B cell (primary cell): Measurements from ENCODE around the gene CDRT4. TPM values are rescaled to one million over a fixed set of nuclear protein-coding genes. Genes with fewer than 3 reads are reported as not detected.

Experiments
- ATAC-seq: fragments of 200-7000 bp; cut with Tn5 transposase; one replicate; pipeline ENCODE4 v1.10.0; 2021; ENCODE audit warnings: low read depth, mild to moderate bottlenecking, moderate number of reproducible peaks, moderate library complexity
- CTCF ChIA-PET: fragments of 350-600 bp; sonication (Branson Sonifier 250); formaldehyde crosslinking; loops from one replicate; lab custom pipeline; 2021; ENCODE audit warnings: antibody characterized with exemption, inconsistent platforms; lab: Charles Lee
- POLR2A ChIA-PET: fragments of 350-600 bp; sonication (Branson Sonifier 250); formaldehyde crosslinking; loops from one replicate; lab custom pipeline; 2021; ENCODE audit warnings: antibody characterized with exemption; lab: Charles Lee
- DNase-seq: peaks from one replicate; pipeline ENCODE4 v3.0.0; 2013
- H2AFZ ChIP-seq: 2 replicates; pipeline ENCODE4 v1.6.1; 2012; ENCODE audit warnings: mild to moderate bottlenecking, low read depth, low read length; ENCODE audit not compliant: insufficient read depth, poor library complexity, severe bottlenecking
- H3K27ac ChIP-seq, 2 donors: 1 replicate in 1 of 2; 2 replicates in 1 of 2; pipeline ENCODE4 v1.5.1; 2012 to 2013; ENCODE audit warnings: low read length in 2 of 2, mild to moderate bottlenecking in 2 of 2, moderate library complexity in 1 of 2
- H3K27me3 ChIP-seq, 4 experiments: fragments of 200-600 bp in 1 of 4; sonication (generic) in 1 of 4; replicated peaks in 1 of 4; 1 replicate in 2 of 4; 2 replicates in 2 of 4; pipeline versions ENCODE4 v1.6.1 to v1.7.0; 2013 to 2016; ENCODE audit warnings: low read length in 3 of 4, mild to moderate bottlenecking in 2 of 4, mixed read lengths in 1 of 4, moderate library complexity in 1 of 4; ENCODE audit not compliant: insufficient read depth in 4 of 4, control insufficient read depth in 3 of 4; ENCODE audit errors: control extremely low read depth in 1 of 4
- H3K36me3 ChIP-seq, 2 experiments: replicated peaks in 1 of 2; 1 replicate in 1 of 2; 2 replicates in 1 of 2; pipeline versions ENCODE4 v1.6.1 to v1.7.1; 2013; ENCODE audit warnings: low read length in 1 of 2; ENCODE audit not compliant: insufficient read depth in 2 of 2, control insufficient read depth in 1 of 2; ENCODE audit errors: control extremely low read depth in 1 of 2, extremely low read depth in 1 of 2
- H3K4me1 ChIP-seq, 2 donors: fragments of 200-600 bp in 1 of 2; sonication (generic) in 1 of 2; 1 replicate in 1 of 2; 2 replicates in 1 of 2; pipeline versions ENCODE4 v1.5.1 to v1.6.1; 2013 to 2017; ENCODE audit warnings: low read length in 2 of 2; ENCODE audit not compliant: control insufficient read depth in 2 of 2, insufficient read depth in 2 of 2
- H3K4me2 ChIP-seq: replicated peaks from 2 replicates; pipeline ENCODE3; 2012; ENCODE audit warnings: mild to moderate bottlenecking, low read depth, low read length; ENCODE audit not compliant: poor library complexity, severe bottlenecking
- H3K4me3 ChIP-seq, 5 experiments: fragments of 200-600 bp in 1 of 5; sonication (generic) in 1 of 5; 1 replicate in 3 of 5; 2 replicates in 2 of 5; pipeline versions ENCODE4 v1.5.1 to v1.7.0; 2011 to 2016; ENCODE audit warnings: low read length in 4 of 5, mild to moderate bottlenecking in 4 of 5, low read depth in 2 of 5, control low read depth in 1 of 5, moderate library complexity in 1 of 5; ENCODE audit not compliant: insufficient read depth in 1 of 5; ENCODE audit errors: control extremely low read depth in 1 of 5, extremely low read depth in 1 of 5
- H3K79me2 ChIP-seq: fragments of 200-600 bp; sonication (generic); one replicate; pipeline ENCODE4 v1.6.0; 2016; ENCODE audit warnings: low read length; ENCODE audit not compliant: control insufficient read depth, insufficient read depth
- H3K9ac ChIP-seq: fragments of 200-600 bp; sonication (generic); 2 replicates; pipeline ENCODE4 v1.6.1; 2017; ENCODE audit warnings: mild to moderate bottlenecking, low read length, moderate library complexity
- H3K9me3 ChIP-seq, 3 donors: one replicate each; pipeline versions ENCODE4 v1.6.1 to v1.7.1; 2013; ENCODE audit warnings: low read length in 2 of 3; ENCODE audit not compliant: control insufficient read depth in 2 of 3, insufficient read depth in 1 of 3; ENCODE audit errors: control extremely low read depth in 1 of 3
- H4K20me1 ChIP-seq: 2 replicates; pipeline ENCODE4 v1.6.0; 2012; ENCODE audit warnings: mild to moderate bottlenecking, low read length; ENCODE audit not compliant: insufficient read depth, control insufficient read depth, poor library complexity, severe bottlenecking
- H3K27ac Mint-ChIP-seq: one replicate; pipeline ENCODE4 v1.8.0; 2021; ENCODE audit warnings: mixed read lengths
- H3K27me3 Mint-ChIP-seq: one replicate; pipeline ENCODE4 v1.8.0; 2021; ENCODE audit warnings: mixed read lengths
- H3K4me1 Mint-ChIP-seq: one replicate; pipeline ENCODE4 v1.8.0; 2021; ENCODE audit warnings: mixed read lengths
- H3K4me3 Mint-ChIP-seq: one replicate; pipeline ENCODE4 v1.8.0; 2021; ENCODE audit warnings: mixed read lengths
- H3K9me3 Mint-ChIP-seq: one replicate; pipeline ENCODE4 v1.8.0; 2022; ENCODE audit warnings: mixed read lengths; ENCODE audit not compliant: insufficient read depth
- EZH2 ChIP-seq: IDR thresholded peaks from 2 replicates; pipeline ENCODE4 v1.6.1; 2012; ENCODE audit warnings: borderline replicate concordance, low read depth, mild to moderate bottlenecking, moderate library complexity, low read length; ENCODE audit not compliant: insufficient read depth, poor library complexity, severe bottlenecking
- WGBS: methylation state at CpG from one replicate; pipeline ENCODE4 v1.1.5; 2013; ENCODE audit warnings: missing lambda C conversion rate; ENCODE audit not compliant: insufficient coverage; 5-methylcytosine and 5-hydroxymethylcytosine counted together
- intact Hi-C: fragments of 100-400 bp; cut with micrococcal nuclease; formaldehyde crosslinking; loops from one replicate; pipeline ENCODE4 v1.10.0; 2022
- polyA plus RNA-seq: library from polyadenylated mRNA; depleted of rRNA; stranded (reverse); fragments of >200 nt; gene quantifications from 2 replicates; pipeline ENCODE4 v1.2.3, GENCODE V29; 2012
- total RNA-seq, 2 donors: library from RNA; stranded (reverse); fragments of 120-200 nt in 1 of 2; gene quantifications; 1 replicate in 1 of 2; 2 replicates in 1 of 2; pipeline versions ENCODE4 v1.2.3 to v1.2.4, GENCODE V29; 2013 to 2022
- TF ChIP-seq, protein P1 (sequence below): fragments of 200-600 bp; IDR thresholded peaks from one replicate; pipeline ENCODE4 v1.8.0; 2022; ENCODE audit warnings: antibody characterized with exemption, mild to moderate bottlenecking

CDRT4 gene
- total and polyA plus RNA-seq, 2 donors (not counting 1 experiment from before 2014, with no cell fraction given): 11.6 to 23.0 TPM

DNA sequence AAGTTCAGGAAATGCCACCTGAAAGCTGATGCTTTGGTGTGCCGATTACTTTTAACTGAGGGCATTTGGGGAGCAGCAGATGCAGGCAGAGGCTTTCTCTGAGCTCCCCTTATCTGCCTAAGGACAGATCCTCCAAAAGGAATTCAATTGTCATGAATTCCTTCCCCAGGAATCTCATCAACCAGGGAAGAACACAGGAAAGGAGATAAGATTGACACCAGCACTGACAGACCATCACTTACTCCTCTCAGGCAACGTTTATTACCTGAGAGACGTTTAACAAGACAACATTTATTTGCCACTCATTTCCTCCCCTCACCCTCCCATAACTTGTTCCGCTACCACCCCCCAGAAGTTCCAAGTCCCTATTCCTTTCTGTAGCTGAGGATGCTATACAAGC, 17.6 kb upstream of the CDRT4 start:
- Histone ChIP-seq H3K27me3 (no peaks in the 10 kb centered on the region), H3K4me2 (no peak overlapping the region), H4K20me1 (no peaks in the 10 kb centered on the region), H3K27ac (no peak overlapping the region), H3K4me1 (no peaks in the 10 kb centered on the region), H3K9ac (no peak overlapping the region), H2AFZ (no peak overlapping the region), H3K36me3 (no peaks in the 10 kb centered on the region), H3K79me2 (no peaks in the 10 kb centered on the region), H3K4me3 (no peak overlapping the region), H3K9me3 (no peaks in the 10 kb centered on the region)
- ATAC-seq (no peak), DNase-seq (no peak)
- intact Hi-C loops: no loop called here
- 81% methylated on average over 4 of the region's 4 CpGs for WGBS
- Mint-ChIP-seq H3K27me3 (no peaks in the 10 kb centered on the region), H3K9me3 (no peaks in the 10 kb centered on the region), H3K4me3 (no peak overlapping the region), H3K27ac (no peak overlapping the region), H3K4me1 (no peaks in the 10 kb centered on the region)
- ChIA-PET CTCF (no interaction called here), POLR2A (no interaction called here)
- TF ChIP-seq, protein P1, sequence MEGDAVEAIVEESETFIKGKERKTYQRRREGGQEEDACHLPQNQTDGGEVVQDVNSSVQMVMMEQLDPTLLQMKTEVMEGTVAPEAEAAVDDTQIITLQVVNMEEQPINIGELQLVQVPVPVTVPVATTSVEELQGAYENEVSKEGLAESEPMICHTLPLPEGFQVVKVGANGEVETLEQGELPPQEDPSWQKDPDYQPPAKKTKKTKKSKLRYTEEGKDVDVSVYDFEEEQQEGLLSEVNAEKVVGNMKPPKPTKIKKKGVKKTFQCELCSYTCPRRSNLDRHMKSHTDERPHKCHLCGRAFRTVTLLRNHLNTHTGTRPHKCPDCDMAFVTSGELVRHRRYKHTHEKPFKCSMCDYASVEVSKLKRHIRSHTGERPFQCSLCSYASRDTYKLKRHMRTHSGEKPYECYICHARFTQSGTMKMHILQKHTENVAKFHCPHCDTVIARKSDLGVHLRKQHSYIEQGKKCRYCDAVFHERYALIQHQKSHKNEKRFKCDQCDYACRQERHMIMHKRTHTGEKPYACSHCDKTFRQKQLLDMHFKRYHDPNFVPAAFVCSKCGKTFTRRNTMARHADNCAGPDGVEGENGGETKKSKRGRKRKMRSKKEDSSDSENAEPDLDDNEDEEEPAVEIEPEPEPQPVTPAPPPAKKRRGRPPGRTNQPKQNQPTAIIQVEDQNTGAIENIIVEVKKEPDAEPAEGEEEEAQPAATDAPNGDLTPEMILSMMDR: no peak
- TF ChIP-seq EZH2: no peak

DNA sequence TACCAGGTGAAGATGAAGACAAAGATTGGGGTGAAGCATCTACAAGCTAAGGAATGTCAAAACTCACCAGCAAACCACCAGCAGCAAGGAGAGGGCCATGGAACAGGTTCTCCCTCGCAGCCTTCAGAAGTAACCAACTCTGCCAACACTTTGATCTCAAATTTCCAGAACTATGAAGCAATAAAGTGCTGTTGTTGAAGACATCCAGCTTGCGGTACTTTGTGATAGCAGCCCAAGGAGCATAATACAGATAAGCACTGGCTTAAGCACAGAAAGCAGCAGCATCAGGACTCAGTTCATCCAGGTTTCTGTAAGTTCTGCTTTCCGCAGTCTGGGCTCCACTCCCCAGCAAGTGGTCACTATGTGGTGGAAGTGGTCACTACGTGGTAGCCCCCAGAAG, 16.0 kb upstream of the CDRT4 start:
- Histone ChIP-seq H3K4me3 (no peak overlapping the region), H3K27ac (no peak overlapping the region)

More for the DNA sequence above, 16.0 kb upstream of the CDRT4 start:
- Histone ChIP-seq H3K9me3 (no peaks in the 10 kb centered on the region), H3K27me3 (no peaks in the 10 kb centered on the region), H4K20me1 (no peaks in the 10 kb centered on the region), H3K9ac (no peak overlapping the region), H3K79me2 (no peaks in the 10 kb centered on the region), H3K36me3 (no peaks in the 10 kb centered on the region), H3K4me1 (no peaks in the 10 kb centered on the region), H2AFZ (no peak overlapping the region), H3K4me2 (no peak overlapping the region)
- intact Hi-C loops: no loop called here
- Mint-ChIP-seq H3K4me1 (no peaks in the 10 kb centered on the region), H3K27me3 (no peaks in the 10 kb centered on the region), H3K9me3 (no peaks in the 10 kb centered on the region), H3K4me3 (no peak overlapping the region), H3K27ac (no peak overlapping the region)
- TF ChIP-seq, protein P1: no peak
- no peak for TF ChIP-seq EZH2
- CTCF ChIA-PET: interaction anchor here (0.6 to 1.0 kb wide), 2 partner anchors 224 to 226 kb away, joined by 3 to 4 read pairs; no protein-coding TSS in a partner anchor
- ATAC-seq: no peak
- POLR2A ChIA-PET: no interaction called here
- DNase-seq: no peak
- no CpG with 5 or more reads among the region's 4 CpGs for WGBS
